NCI-H345 treated with DMSO at 0.1 percent for 48 hours (cell line): ENCODE results near the gene COL5A3.

Experiments used
- DNase-seq: peaks from one replicate; lab custom pipeline; 2025; ENCODE audit not compliant: unreplicated experiment; lab: John Stamatoyannopoulos, UW

The COL5A3 gene

GRCh38 chr19:10011974-10012373 lies 1.7 kb upstream of the COL5A3 start:
- no peak for DNase-seq

GRCh38 chr19:10010939-10011338 lies 635 bp upstream of the COL5A3 start:
- no peak for DNase-seq

GRCh38 chr19:10009714-10010224 lies 535 bp downstream of the COL5A3 start:
- DNase-seq = no peak

DNA sequence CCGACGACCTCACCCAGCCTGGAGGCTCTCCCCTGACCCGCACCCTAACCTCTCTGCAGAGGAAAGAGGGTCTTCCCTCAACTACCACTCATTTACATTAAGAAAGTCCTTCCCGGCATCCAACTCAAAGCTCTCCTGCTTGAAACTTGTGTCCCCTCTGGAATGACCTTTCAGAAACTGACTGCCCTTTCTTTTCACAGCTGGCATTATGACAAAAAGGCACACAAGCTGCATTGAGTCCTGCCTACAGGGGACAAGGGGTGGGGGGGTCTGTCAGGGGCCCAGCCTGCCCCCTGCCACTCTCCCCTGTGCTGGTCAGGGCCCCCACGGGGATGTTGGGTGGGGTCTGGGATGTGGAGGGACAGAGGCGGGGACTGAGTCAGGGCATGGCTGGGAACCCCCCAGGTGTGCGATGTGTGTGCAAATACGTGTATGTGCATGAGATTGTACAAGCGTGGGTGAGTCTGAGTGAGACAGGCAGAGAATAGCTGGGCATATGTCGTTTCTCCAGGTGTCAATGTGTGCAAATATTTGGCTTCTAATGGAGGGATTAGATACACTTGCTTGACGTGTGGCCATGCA lies 2.0 kb downstream of the COL5A3 start:
- no peak for DNase-seq

DNA sequence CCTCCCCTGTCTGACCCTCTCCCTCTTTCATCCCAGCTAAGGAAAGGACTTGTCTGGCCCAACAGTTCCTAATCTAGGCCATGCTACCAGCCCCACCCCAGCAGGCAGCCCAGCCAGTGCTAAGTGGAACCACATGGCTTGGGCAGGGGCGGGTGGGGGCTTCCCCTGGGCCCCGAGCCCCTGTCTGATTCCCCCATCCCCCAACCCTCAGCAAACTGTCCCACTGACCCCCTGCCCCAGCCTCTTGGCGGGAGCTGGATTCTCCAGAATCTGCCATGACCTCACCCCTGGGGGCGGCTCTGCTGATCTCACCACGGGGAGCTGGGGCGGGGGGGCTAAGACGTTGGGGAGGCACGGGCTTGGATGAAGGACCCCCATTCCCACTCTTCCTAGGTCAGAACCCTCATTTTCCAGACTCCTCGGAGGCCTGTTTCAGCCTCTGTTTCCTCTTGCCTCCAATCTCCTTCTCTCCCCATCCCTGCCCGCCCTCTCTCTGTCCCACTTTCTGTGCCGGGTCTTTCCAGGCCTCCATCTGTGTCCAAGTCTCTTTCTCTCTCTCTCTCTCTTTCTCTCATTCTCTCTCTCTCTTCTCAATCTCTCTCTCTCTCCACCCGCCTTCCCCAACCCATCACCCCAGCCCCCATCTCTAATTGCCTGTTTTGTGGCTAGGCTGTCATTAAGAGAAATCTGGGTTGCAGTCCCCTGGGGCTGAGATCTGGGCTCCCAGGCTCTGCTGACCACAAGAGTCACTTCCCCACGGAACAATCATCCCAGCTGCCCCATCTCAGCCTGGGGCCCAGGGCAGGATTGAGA lies 2.7 kb downstream of the COL5A3 start:
- no peak for DNase-seq

DNA sequence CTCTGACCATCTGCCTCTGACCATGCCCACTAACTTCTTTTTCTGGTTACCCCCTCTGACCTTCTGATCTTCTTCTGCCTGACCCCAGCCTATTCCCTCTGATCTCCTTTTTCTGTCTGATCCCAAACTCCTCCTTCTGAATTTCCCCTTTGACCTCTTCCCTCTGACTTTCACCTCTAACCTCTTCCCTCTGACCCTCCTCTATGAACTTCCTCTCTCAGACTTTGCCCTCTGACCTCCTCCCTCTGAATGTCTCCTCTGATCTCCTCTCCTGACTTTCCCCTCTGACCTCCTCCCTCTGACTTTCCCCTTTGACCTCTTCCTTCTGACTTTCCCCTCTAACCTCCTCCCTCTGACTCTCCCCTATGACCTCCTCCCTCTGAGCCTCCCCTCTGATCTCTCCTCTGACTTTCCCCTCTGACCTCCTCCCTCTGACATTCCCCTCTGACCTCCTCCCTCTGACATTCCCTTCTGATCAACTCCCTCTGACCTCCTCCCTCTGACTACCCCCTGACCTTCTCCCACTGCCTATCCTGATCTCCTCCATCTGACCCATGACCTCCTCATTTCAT lies 3.5 kb downstream of the COL5A3 start:
- no peak for DNase-seq

DNA sequence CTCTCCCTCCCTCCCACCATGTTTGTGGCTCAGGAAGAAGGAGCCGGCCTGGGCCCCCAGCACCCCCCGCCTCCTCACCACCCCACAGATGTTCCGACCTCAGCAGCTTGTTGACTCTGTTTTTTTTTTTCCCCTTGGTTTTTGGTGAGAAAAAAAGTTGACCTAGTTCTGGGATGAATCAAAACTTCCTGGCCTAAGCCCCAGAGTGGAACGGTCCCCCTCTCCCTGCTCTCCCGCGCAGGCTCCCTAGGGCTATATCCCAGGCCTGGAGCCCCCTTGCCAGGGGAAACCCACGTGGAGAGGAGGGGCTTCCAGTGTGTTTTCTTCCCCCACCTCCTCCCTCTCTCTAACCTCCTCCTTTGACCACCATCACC lies 4.0 kb downstream of the COL5A3 start:
- no peak for DNase-seq

DNA sequence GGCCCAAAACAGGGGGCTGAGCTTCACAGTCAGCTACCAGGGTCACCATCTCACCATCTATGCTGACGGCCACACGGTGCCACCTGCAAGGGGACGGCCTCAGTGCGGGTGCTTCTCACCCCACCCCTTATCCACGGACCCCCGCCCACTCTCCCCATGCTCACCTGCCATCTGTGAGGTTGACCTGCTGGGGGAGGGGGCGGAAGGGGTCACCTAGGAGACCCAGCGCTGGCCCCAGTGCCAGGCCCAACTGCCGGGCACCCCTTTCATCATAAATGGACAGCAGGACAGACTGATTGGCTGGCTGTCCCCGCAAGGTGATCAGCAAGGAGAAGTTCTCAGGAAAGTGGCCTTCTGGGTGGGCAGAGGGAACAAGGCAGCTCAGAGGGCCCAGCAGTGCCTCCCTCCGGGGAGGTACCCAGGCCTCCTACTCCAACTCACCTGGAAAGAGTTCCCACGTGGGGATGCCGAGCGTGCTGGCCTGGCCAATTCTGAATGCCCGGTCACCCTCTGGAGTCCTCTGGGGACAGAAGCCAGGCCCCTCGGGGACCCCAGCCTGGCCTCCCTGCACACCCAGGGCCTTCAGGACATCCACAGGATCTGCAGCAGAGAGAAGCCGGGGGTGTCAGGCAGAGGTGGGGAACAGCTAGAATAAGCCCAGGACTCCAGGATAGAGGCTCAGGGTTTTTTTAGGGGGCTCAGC lies 4.5 kb downstream of the COL5A3 start:
- no peak for DNase-seq

DNA sequence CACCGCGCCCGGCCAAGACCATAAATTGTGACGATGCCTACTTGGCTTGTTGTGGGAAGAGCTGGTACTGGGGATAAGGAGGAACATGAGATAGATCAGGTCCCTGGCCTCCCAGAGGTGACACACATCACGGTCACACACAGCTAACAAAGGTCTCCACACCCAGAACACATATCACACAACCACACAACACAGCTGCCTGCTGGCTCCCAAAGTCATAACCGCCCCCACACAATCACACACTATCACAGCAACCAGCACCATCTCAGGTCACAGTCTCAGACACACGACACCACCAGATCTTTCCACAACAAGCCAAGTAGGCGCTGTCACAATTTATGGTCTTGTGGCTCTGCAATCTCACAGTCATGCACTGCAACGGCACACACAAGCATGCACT lies 5.7 kb downstream of the COL5A3 start:
- no peak for DNase-seq

- DNase-seq = no peak
Measured at GRCh38 chr19:10003271-10003670, 7.0 kb downstream of the COL5A3 start.

GRCh38 chr19:10001899-10002298 lies 8.4 kb downstream of the COL5A3 start:
- no peak for DNase-seq

GRCh38 chr19:10000171-10000826 lies 10.0 kb downstream of the COL5A3 start:
- DNase-seq = no peak

DNA sequence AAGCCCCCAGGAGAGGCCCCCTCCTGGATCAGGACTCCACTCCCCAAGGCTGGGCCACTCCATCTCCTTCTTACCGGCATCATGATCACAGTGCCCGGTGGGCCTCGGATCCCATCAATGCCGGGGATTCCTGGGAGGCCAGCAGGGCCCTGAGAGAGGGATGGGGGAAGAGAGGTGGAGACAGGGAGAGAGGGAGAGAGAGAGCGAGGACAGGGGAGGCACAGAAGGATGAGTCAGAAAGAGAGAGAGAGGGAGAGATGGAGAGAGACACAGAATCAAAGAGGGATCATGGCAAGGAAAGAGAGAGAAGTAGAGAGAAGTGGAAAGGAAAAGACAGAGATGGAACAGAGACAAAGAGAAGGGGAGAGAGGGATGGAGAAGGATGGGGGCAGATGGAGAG lies 13.8 kb downstream of the COL5A3 start:
- DNase-seq = no peak

DNA sequence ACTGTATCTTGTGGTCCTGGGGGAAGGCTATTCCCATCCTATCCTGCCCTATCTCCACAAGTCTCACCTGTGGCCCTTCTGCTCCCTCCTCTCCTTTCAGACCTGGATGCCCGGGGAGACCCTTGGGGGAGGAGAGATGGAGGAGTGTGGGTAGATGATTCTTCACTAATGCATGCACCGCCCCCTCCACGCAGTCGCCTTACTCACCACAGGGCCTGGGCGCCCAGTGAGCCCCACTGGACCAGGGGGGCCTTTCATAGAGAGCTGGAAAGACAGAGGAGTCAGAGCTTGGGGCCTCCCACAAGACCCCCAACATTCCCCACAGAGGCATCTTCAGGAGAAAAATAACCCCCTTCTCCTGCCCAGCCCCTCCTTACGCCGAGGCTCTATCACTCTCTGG lies 14.3 kb downstream of the COL5A3 start:
- no peak for DNase-seq

DNA sequence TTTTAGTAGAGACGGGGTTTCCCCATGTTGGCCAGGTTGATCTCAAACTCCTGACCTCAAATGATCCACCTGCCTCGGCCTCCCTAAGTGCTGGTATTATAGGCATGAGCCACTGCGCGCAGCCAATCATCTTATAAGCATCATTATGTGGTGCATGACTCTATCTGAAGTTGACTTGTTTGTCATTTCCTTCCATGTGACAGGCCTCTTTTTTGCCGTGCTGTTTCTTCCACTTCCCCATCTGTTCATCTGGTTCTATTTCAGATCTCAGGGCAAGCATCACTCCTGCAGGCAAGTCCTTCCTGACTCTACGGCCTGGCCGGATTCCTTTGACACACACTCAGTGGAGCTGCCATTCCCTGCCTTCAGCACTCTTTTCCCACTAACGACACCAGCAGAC lies 15.2 kb downstream of the COL5A3 start:
- no peak for DNase-seq

DNA sequence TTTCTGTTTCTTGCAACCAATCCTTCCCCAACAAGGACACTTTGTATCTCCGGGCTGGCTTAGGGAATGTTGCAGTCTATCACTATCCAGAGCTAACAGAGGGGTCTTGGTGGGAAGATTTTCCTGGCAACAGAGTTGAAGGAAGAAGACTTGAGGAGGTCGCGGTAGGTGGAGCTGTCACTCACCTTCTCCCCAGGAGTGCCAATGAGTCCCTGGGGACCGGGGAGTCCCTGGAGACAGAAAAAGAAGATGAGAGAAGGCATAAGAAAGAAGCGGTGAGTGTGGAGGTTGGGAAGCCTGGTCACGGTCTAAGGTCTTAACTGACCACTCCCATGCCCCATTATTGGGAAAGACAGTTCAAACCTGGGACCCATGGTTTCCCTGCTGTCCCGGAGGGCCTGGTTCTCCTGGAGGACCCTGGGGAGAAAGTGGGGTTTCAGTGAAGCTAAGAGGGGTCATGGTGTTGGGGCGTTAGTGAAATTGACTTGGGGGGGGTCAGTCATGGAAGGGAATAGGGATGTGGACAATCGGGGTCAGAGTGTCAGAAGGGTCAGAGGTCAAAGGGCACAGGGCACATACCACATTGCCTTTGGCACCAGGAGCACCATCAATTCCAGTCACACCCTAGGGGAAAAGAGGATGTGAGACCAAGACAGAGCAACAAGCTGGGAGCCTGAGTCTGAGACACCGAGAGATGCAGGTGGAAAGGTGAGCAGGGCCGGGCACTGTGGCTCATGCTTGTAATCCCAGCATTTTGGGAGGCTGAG lies 18.7 kb downstream of the COL5A3 start:
- DNase-seq = no peak

DNA sequence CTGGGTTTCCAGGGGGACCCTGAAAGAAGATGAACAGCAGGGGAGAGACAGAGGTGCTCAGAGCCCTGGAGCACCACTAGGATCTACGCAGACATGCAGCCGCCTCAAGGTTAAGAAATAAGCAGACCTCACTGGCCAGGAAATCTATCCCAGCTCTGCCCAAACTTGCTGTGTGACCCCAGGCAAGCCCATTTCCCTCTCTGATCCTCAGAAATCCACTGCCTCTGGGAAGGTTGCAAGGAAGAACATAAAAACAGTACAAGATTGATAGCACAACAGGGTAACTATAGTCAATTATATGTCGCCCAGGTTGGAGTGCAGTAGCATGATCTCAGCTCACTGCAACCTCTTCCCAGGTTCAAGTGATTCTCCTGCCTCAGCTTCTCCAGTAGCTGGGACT lies 20.8 kb downstream of the COL5A3 start:
- no peak for DNase-seq

DNA sequence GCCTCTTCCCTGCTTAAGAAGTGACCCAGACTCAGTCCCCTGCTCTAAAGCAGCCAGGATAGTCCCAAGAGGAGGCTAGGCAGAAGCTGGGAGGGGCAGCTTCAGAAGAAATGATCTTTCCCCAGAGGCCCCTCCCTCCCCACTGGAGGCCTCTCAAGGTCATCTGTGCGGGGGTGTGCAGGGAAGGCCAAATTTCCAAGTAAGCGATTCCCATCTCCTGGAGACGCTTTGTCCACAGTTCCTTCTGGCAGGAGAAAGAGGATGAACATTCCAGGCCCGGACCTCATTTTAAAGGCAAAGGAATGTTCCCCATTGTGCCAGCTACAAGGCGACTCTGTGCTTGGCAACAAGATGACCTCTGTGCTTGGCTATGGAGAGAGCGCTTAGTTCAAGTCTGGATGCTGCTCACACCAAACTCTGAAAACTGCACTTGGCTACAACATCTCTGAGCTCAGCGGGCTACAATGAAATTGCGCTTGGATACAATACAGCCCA lies 23.5 kb downstream of the COL5A3 start:
- no peak for DNase-seq

- no peak for DNase-seq
Measured at GRCh38 chr19:9981406-9982260, 28.7 kb downstream of the COL5A3 start.
